GM21576 (cell line): ENCODE results near the gene MMEL1.

Source experiments
- ATAC-seq: cut with Tn5 transposase; IDR thresholded peaks from one replicate; pipeline ENCODE4 v1.9.1; 2021; ENCODE audit warnings: mild to moderate bottlenecking, moderate library complexity; ENCODE audit not compliant: unreplicated experiment

The MMEL1 gene

GRCh38 chr1:2606881-2607621, 25.8 kb downstream of the MMEL1 start:
- ATAC-seq = no peak

GRCh38 chr1:2606396-2606880, 26.4 kb downstream of the MMEL1 start:
- ATAC-seq = no peak

GRCh38 chr1:2605509-2606395, 27.1 kb downstream of the MMEL1 start:
- ATAC-seq = no peak

- ATAC-seq = no peak
These were observed 27.8 kb downstream of the MMEL1 start for GRCh38 chr1:2604844-2605508.

GRCh38 chr1:2604156-2604843, 28.5 kb downstream of the MMEL1 start:
- ATAC-seq = no peak

GRCh38 chr1:2603521-2604155, 29.2 kb downstream of the MMEL1 start:
- ATAC-seq = no peak

- ATAC-seq = no peak
These were observed 29.8 kb downstream of the MMEL1 start for GRCh38 chr1:2602866-2603520.

GRCh38 chr1:2602311-2602835, 30.4 kb downstream of the MMEL1 start:
- no peak for ATAC-seq

- no peak for ATAC-seq
These were observed 31.0 kb downstream of the MMEL1 start for GRCh38 chr1:2601721-2602303.

- no peak for ATAC-seq
These were observed 34.4 kb downstream of the MMEL1 start for GRCh38 chr1:2598329-2598931.

GRCh38 chr1:2597441-2598328, 35.1 kb downstream of the MMEL1 start:
- ATAC-seq = no peak

GRCh38 chr1:2596530-2597333, 36.1 kb downstream of the MMEL1 start:
- ATAC-seq = no peak

- no peak for ATAC-seq
These were observed 36.8 kb downstream of the MMEL1 start for GRCh38 chr1:2595812-2596529.

GRCh38 chr1:2595261-2595811, 37.5 kb downstream of the MMEL1 start:
- ATAC-seq = no peak

- ATAC-seq = no peak
These were observed 38.1 kb downstream of the MMEL1 start for GRCh38 chr1:2594641-2595131.
